Measurements from ENCODE around the gene IGF2. TPM values are rescaled to one million over a fixed set of nuclear protein-coding genes. Genes with fewer than 3 reads are reported as not detected.

IGF2 gene
- total RNA-seq, 2 experiments from 2014 or later: 0.07 to 0.08 TPM

GRCh38 chr11:2096011-2096918, 42.9 kb downstream of the IGF2 start:
- Mint-ChIP-seq H3K4me3 (no peak overlapping the region), H3K9me3 (no peaks in the 10 kb centered on the region), H3K27me3 (peaks cover 6% of the 10 kb centered on the region), H3K4me1 (peaks cover 7% of the 10 kb centered on the region), H3K36me3 (ENCODE audit: low read depth) (no peaks in the 10 kb centered on the region), H3K27ac (no peak overlapping the region)
- no peak for DNase-seq
- POLR2A ChIA-PET: no interaction called here
- CTCF ChIA-PET: interaction anchor here (0.9 kb wide), 1 partner anchor 17 kb away, joined by 5 read pairs; no protein-coding TSS in a partner anchor

DNA sequence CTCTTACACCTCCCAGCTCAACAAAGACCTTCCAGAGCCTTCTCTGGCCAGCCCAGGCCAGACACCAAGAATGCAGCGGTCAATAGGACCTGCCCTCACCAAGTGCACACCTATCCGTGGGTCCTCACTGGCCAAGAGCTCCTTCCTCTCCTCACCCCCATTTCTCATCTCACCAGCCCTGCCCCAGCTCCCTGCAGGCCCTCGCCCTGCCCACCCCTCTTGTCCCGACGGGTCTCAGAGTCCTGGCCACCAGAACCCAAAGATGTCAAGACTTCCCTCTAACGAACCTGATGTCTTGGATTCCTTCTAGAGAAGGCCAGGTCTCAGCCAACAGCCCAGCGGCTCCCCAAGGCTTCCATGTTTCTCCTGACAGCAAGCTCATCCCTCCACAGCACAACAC, 43.6 kb downstream of the IGF2 start:
- ChIA-PET POLR2A (no interaction called here), CTCF (interaction anchor here (0.9 kb wide), 1 partner anchor 16 kb away, joined by 5 read pairs; no protein-coding TSS in a partner anchor)
- Mint-ChIP-seq H3K27ac (no peak overlapping the region), H3K27me3 (peaks cover 6% of the 10 kb centered on the region), H3K4me3 (no peak overlapping the region), H3K9me3 (no peaks in the 10 kb centered on the region), H3K4me1 (peaks cover 7% of the 10 kb centered on the region), H3K36me3 (ENCODE audit: low read depth) (no peaks in the 10 kb centered on the region)
- DNase-seq: no peak

DNA sequence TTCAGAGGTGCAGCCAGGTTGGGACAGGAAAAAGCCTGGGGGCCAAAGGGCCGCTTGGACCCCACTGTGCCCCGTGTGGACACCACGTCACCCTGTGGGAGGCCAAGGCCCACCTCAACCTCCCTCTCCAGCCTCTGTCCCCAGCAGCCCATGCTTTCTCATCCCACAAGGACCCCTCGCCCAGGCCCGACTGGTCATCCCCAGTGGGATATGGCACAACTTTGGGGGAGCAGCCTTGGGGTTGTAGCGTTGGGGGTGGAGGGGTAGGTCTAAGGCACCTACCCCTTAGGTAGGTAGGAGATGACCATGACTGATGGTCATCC, 44.0 kb downstream of the IGF2 start:
- peaks cover 7% of the 10 kb centered on the region for H3K4me1 Mint-ChIP-seq
- H3K9me3 Mint-ChIP-seq: no peaks in the 10 kb centered on the region
- ChIA-PET POLR2A (no interaction called here), CTCF (interaction anchor here (0.9 kb wide), 1 partner anchor 16 kb away, joined by 5 read pairs; no protein-coding TSS in a partner anchor)
- H3K36me3 Mint-ChIP-seq (ENCODE audit: low read depth): no peaks in the 10 kb centered on the region
- H3K4me3 Mint-ChIP-seq: no peak overlapping the region
- H3K27me3 Mint-ChIP-seq: peaks cover 6% of the 10 kb centered on the region
- no peak for DNase-seq
- no peak overlapping the region for H3K27ac Mint-ChIP-seq

DNA sequence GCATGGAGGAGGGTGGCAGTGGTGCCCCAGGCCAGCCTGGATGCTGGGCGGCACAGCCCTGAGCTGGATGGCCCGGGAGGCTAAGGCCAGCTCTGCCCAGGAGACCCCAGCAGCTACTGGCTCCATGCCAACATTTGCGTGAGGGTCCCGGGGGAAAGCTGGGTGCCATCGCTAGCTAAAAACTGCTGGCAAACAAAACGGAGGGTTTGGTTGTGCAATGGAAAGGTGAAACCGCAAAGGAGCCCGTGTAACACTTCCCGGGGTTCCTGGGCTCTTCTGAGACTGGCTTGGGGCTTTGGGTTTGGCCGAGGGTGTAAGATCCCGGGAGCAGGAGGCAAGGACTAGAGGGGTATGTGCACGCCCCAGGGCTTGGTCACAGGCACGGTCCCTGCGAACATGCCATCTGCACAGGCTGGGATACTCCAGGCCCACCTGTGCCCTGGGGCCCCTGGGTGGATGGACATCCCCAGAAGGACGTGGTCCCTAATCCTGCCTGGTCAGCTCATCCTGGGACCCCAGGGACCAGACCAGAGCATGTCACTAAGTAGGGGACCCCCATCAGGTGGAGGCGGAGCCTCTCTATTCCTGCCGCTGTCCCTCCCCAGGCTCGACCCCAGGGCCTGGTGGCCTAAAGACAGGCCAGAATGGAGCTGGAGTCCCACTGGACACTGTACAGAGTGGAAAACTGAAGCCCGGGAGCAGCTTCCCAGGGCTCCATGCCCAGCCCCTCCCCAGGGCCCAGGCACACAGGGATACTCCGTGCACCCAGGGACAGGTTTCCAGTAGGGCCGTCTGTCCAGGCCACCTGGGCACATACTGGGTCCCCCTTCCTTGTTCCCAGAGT, 44.6 kb downstream of the IGF2 start:
- POLR2A ChIA-PET: no interaction called here

DNA sequence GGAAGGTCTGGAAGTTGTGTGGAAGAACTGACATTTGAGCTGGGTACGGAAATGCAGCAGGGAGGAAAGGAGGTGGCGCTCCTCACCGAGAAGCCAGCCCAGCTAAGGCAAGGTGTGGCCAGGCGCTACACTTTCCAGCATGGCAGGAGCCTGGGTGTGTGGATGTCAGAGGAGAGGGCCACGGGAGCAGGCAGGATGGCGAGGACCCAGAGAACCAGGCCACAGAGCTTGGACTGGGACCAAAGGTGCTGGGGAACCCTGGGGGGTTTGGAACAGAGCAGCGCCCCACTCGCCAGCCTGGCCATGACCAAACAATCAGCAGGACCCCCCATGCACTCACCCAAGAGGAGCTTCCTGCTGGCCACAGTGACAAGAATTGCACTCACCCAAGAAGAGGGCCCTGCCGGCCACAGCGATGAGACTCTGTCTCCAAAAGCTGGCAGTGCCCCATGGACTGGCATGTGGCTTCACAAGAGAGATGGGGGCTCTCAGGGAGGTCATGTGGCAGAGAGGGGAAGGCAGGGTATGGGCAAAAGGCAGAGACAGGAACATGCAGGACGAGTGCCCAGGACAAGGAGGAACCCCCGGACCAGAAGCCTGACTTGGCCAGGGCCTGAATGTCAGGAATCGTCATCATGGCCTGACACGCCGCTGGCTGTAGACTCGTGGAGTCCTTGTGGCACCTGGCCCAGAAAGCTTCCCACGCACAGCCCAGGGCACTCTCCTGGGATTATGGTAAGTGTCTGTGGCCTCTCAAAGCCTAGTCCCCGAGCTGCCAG, 45.4 kb downstream of the IGF2 start:
- Mint-ChIP-seq H3K4me1 (peaks cover 7% of the 10 kb centered on the region), H3K4me3 (no peak overlapping the region), H3K27me3 (peaks cover 6% of the 10 kb centered on the region), H3K27ac (no peak overlapping the region), H3K9me3 (no peaks in the 10 kb centered on the region), H3K36me3 (ENCODE audit: low read depth) (no peaks in the 10 kb centered on the region)
- ChIA-PET CTCF (interaction anchor here (0.9 to 1.2 kb wide), 2 partner anchors 22 to 57 kb away, joined by 3 to 5 read pairs; no protein-coding TSS in a partner anchor), POLR2A (no interaction called here)
- DNase-seq: no peak

More for the DNA sequence above, 44.6 kb downstream of the IGF2 start:
- Mint-ChIP-seq H3K36me3 (ENCODE audit: low read depth) (no peaks in the 10 kb centered on the region), H3K4me1 (peaks cover 7% of the 10 kb centered on the region), H3K9me3 (no peaks in the 10 kb centered on the region), H3K4me3 (no peak overlapping the region), H3K27me3 (peaks cover 6% of the 10 kb centered on the region), H3K27ac (no peak overlapping the region)
- no peak for DNase-seq
- CTCF ChIA-PET: no interaction called here

- no peak overlapping the region for H3K4me3 Mint-ChIP-seq
- no peak overlapping the region for H3K27ac Mint-ChIP-seq
- ChIA-PET POLR2A (no interaction called here), CTCF (interaction anchor here (0.9 to 1.2 kb wide), 2 partner anchors 23 to 58 kb away, joined by 3 to 5 read pairs; no protein-coding TSS in a partner anchor)
- no peaks in the 10 kb centered on the region for H3K9me3 Mint-ChIP-seq
- peaks cover 7% of the 10 kb centered on the region for H3K4me1 Mint-ChIP-seq
- peak; percentile 56 for DNase-seq
- peaks cover 6% of the 10 kb centered on the region for H3K27me3 Mint-ChIP-seq
- no peaks in the 10 kb centered on the region for H3K36me3 Mint-ChIP-seq (ENCODE audit: low read depth)
Measured at GRCh38 chr11:2092956-2093412, 46.2 kb downstream of the IGF2 start.

- H3K4me3 Mint-ChIP-seq: no peak overlapping the region
- H3K27ac Mint-ChIP-seq: no peak overlapping the region
- CTCF ChIA-PET: interaction anchor here (0.9 to 1.2 kb wide), 2 partner anchors 23 to 58 kb away, joined by 3 to 5 read pairs; no protein-coding TSS in a partner anchor
- no peaks in the 10 kb centered on the region for H3K9me3 Mint-ChIP-seq
- peaks cover 7% of the 10 kb centered on the region for H3K4me1 Mint-ChIP-seq
- H3K27me3 Mint-ChIP-seq: peaks cover 6% of the 10 kb centered on the region
- H3K36me3 Mint-ChIP-seq (ENCODE audit: low read depth): no peaks in the 10 kb centered on the region
- no peak for DNase-seq
- POLR2A ChIA-PET: no interaction called here
Measured at GRCh38 chr11:2092464-2092910, 46.7 kb downstream of the IGF2 start.

GRCh38 chr11:2091786-2092463, 47.3 kb downstream of the IGF2 start:
- no peak for DNase-seq
- no peak overlapping the region for H3K27ac Mint-ChIP-seq
- CTCF ChIA-PET: no interaction called here
- H3K27me3 Mint-ChIP-seq: peaks cover 6% of the 10 kb centered on the region
- no peaks in the 10 kb centered on the region for H3K9me3 Mint-ChIP-seq
- POLR2A ChIA-PET: no interaction called here
- no peaks in the 10 kb centered on the region for H3K36me3 Mint-ChIP-seq (ENCODE audit: low read depth)
- H3K4me3 Mint-ChIP-seq: no peak overlapping the region
- peaks cover 7% of the 10 kb centered on the region for H3K4me1 Mint-ChIP-seq

GRCh38 chr11:2091112-2091746, 48.0 kb downstream of the IGF2 start:
- Mint-ChIP-seq H3K9me3 (no peaks in the 10 kb centered on the region), H3K27me3 (peaks cover 6% of the 10 kb centered on the region), H3K36me3 (ENCODE audit: low read depth) (no peaks in the 10 kb centered on the region), H3K4me3 (no peak overlapping the region), H3K27ac (no peak overlapping the region), H3K4me1 (peaks cover 7% of the 10 kb centered on the region)
- ChIA-PET POLR2A (no interaction called here), CTCF (no interaction called here)
- no peak for DNase-seq

- ChIA-PET POLR2A (no interaction called here), CTCF (interaction anchor here (0.5 kb wide), 1 partner anchor 18 kb away, joined by 3 read pairs; no protein-coding TSS in a partner anchor)
- Mint-ChIP-seq H3K4me3 (no peak overlapping the region), H3K27ac (no peak overlapping the region), H3K9me3 (no peaks in the 10 kb centered on the region), H3K36me3 (ENCODE audit: low read depth) (no peaks in the 10 kb centered on the region), H3K4me1 (peaks cover 7% of the 10 kb centered on the region), H3K27me3 (peaks cover 6% of the 10 kb centered on the region)
- no peak for DNase-seq
Measured at GRCh38 chr11:2090172-2091111, 48.7 kb downstream of the IGF2 start.
